CD4-positive, alpha-beta T cell (primary cell): ENCODE data around the gene SLFN12L. TPM values are rescaled to one million over a fixed set of nuclear protein-coding genes. Genes with fewer than 3 reads are reported as not detected.
"Not testable (repeated sequence)": the region's sequence is repeated elsewhere in the genome, so short reads cannot be mapped to it uniquely, and the experiment has no call there.

Source experiments
- ATAC-seq: fragments of 200-7000 bp; cut with Tn5 transposase; one replicate; pipeline ENCODE4 v1.10.0; 2022; ENCODE audit warnings: mild to moderate bottlenecking; ENCODE audit not compliant: poor library complexity
- CTCF ChIA-PET: fragments of 350-600 bp; sonication (Branson Sonifier 250); formaldehyde crosslinking; loops from one replicate; lab custom pipeline; 2021; ENCODE audit warnings: antibody characterized with exemption, inconsistent platforms; lab: Charles Lee
- POLR2A ChIA-PET: fragments of 350-600 bp; sonication (Branson Sonifier 250); formaldehyde crosslinking; loops from one replicate; lab custom pipeline; 2021; ENCODE audit warnings: antibody characterized with exemption, inconsistent platforms; lab: Charles Lee
- DNase-seq, 14 experiments: peaks; one replicate each; pipeline ENCODE4 v3.0.0-alpha.2; 2013 to 2020; ENCODE audit warnings: mixed read lengths in 2 of 14
- H3K27ac ChIP-seq, 2 donors: one replicate each; pipeline versions ENCODE4 v1.5.1 to v1.7.0; 2013; ENCODE audit warnings: low read length in 2 of 2, low read depth in 1 of 2, mild to moderate bottlenecking in 1 of 2
- H3K27me3 ChIP-seq, 2 experiments: 1 replicate in 1 of 2; 2 replicates in 1 of 2; pipeline versions ENCODE4 v1.6.1 to v1.7.0; 2013; ENCODE audit warnings: low read length in 2 of 2, control low read depth in 1 of 2, mild to moderate bottlenecking in 1 of 2, moderate library complexity in 1 of 2; ENCODE audit not compliant: insufficient read depth in 2 of 2, control insufficient read depth in 1 of 2
- H3K36me3 ChIP-seq: one replicate; pipeline ENCODE4 v1.6.1; 2013; ENCODE audit warnings: low read length, control low read depth; ENCODE audit not compliant: insufficient read depth
- H3K4me1 ChIP-seq: one replicate; pipeline ENCODE4 v1.6.1; 2013; ENCODE audit warnings: low read length, control low read depth; ENCODE audit not compliant: insufficient read depth
- H3K4me3 ChIP-seq: one replicate; pipeline ENCODE4 v1.5.1; 2013; ENCODE audit warnings: mild to moderate bottlenecking, low read length, moderate library complexity
- H3K9me3 ChIP-seq, 2 experiments: 1 replicate in 1 of 2; 2 replicates in 1 of 2; pipeline versions ENCODE4 v1.6.1 to v1.7.0; 2013; ENCODE audit warnings: low read length in 2 of 2, mild to moderate bottlenecking in 2 of 2, control low read depth in 1 of 2, moderate library complexity in 1 of 2; ENCODE audit not compliant: control insufficient read depth in 1 of 2, insufficient read depth in 1 of 2
- H3K27ac Mint-ChIP-seq: one replicate; pipeline ENCODE4 v1.8.0; 2020; ENCODE audit warnings: mixed read lengths
- H3K27me3 Mint-ChIP-seq: one replicate; pipeline ENCODE4 v1.8.0; 2021; ENCODE audit warnings: mixed read lengths
- H3K36me3 Mint-ChIP-seq: one replicate; pipeline ENCODE4 v1.8.0; 2021; ENCODE audit warnings: low read depth, mixed read lengths
- H3K4me1 Mint-ChIP-seq: one replicate; pipeline ENCODE4 v1.8.0; 2021; ENCODE audit warnings: low read depth, mixed read lengths
- H3K4me3 Mint-ChIP-seq: one replicate; pipeline ENCODE4 v1.8.0; 2020; ENCODE audit warnings: mild to moderate bottlenecking, mixed read lengths
- H3K9me3 Mint-ChIP-seq: one replicate; pipeline ENCODE4 v1.8.0; 2020; ENCODE audit warnings: mixed read lengths
- CTCF ChIP-seq: fragments of 200-600 bp; IDR thresholded peaks from one replicate; pipeline ENCODE4 v1.8.0; 2022; ENCODE audit warnings: antibody characterized with exemption, mild to moderate bottlenecking
- intact Hi-C, 2 experiments: fragments of 100-400 bp; cut with DNase I in 1 of 2; cut with micrococcal nuclease in 1 of 2; formaldehyde crosslinking; loops; one replicate each; pipeline versions ENCODE4 v1.15.1 to v1.9.0; 2023 to 2025; cut with DNase I, micrococcal nuclease
- total RNA-seq, 174 experiments: library from RNA in 2 of 174; stranded (reverse) in 2 of 174; gene quantifications; one replicate each; pipeline ENCODE4 v1.2.3 and lab custom pipeline; 2021 to 2026

SLFN12L gene
- total RNA-seq, 2 experiments from 2014 or later: 23.4 to 24.3 TPM

GRCh38 chr17:35534576-35535093 lies 2.8 kb downstream of the SLFN12L start:
- Mint-ChIP-seq H3K36me3 (peaks cover 15% of the 10 kb centered on the region), H3K27ac (peak overlapping the region; percentile 82)
- DNase-seq: no peak

GRCh38 chr17:35531160-35531559 lies 6.3 kb downstream of the SLFN12L start:
- H3K27me3 ChIP-seq: no peaks in the 10 kb centered on the region
- peak in 2 of 14 experiments; percentile 37 to 59 for DNase-seq
- ATAC-seq: peak; percentile 34
- no peak for TF ChIP-seq CTCF
- peak overlapping the region in 1 of 2 donors; percentile 11 for H3K27ac ChIP-seq
- ChIA-PET POLR2A (interaction anchor here (0.6 to 2.0 kb wide), 6 partner anchors 43 to 317 kb away, joined by 3 to 12 read pairs (median 4); partner anchors contain the start of gene SLFN11), CTCF (interaction anchor here (2.1 kb wide), 1 partner anchor 218 kb away, joined by 12 read pairs; no protein-coding TSS in a partner anchor)
- Mint-ChIP-seq H3K4me1 (peaks cover 64% of the 10 kb centered on the region), H3K27me3 (no peaks in the 10 kb centered on the region), H3K27ac (peak overlapping the region; percentile 80), H3K36me3 (peaks cover 44% of the 10 kb centered on the region), H3K4me3 (peak overlapping the region; percentile 21), H3K9me3 (no peaks in the 10 kb centered on the region)
- intact Hi-C loops: loop anchor here in 1 of 2 experiments (5.0 kb wide), 1 partner anchor 99 kb away; the partner anchor contains the start of gene SLFN12
- peaks cover 37% of the 10 kb centered on the region for H3K4me1 ChIP-seq
- peak overlapping the region; percentile 2 for H3K4me3 ChIP-seq
- no peaks in the 10 kb centered on the region for H3K9me3 ChIP-seq
- no peaks in the 10 kb centered on the region for H3K36me3 ChIP-seq

More at GRCh38 chr17:35534576-35535093, 2.8 kb downstream of the SLFN12L start:
- Histone ChIP-seq H3K27ac (peak overlapping the region; percentile 58 to 86), H3K4me3 (peak overlapping the region; percentile 61), H3K9me3 (no peaks in the 10 kb centered on the region), H3K27me3 (no peaks in the 10 kb centered on the region), H3K36me3 (no peaks in the 10 kb centered on the region), H3K4me1 (peaks cover 43% of the 10 kb centered on the region)
- Mint-ChIP-seq H3K4me3 (peak overlapping the region; percentile 91), H3K9me3 (no peaks in the 10 kb centered on the region), H3K4me1 (peaks cover 66% of the 10 kb centered on the region), H3K27me3 (no peaks in the 10 kb centered on the region)
- intact Hi-C loops: loop anchor here (5.0 kb wide), 4 partner anchors 47 to 213 kb away; partner anchors contain the start of genes SLFN11 (in 1 of the 2) and SLFN12 (in 1 of the 2)
- CTCF ChIA-PET: interaction anchor here (0.8 to 4.6 kb wide), 4 partner anchors 13 to 221 kb away, joined by 3 to 57 read pairs (median 6); no protein-coding TSS in a partner anchor
- TF ChIP-seq CTCF: no peak
- POLR2A ChIA-PET: interaction anchor here (0.8 to 8.1 kb wide), 12 partner anchors 13 to 374 kb away, joined by 3 to 153 read pairs (median 8); partner anchors contain the start of genes SLFN11, SLFN13 and SLFN5
- ATAC-seq: no peak

- TF ChIP-seq CTCF: no peak
- CTCF ChIA-PET: no interaction called here
- no peak overlapping the region for H3K27ac Mint-ChIP-seq
- H3K27ac ChIP-seq: no peak overlapping the region
- H3K9me3 ChIP-seq: no peaks in the 10 kb centered on the region
- H3K4me1 ChIP-seq: peaks cover 30% of the 10 kb centered on the region
- no peak overlapping the region for H3K4me3 ChIP-seq
- ATAC-seq (no peak), DNase-seq (peak in 2 of 14 experiments; percentile 57 to 58)
- H3K9me3 Mint-ChIP-seq: no peaks in the 10 kb centered on the region
- H3K36me3 ChIP-seq: no peaks in the 10 kb centered on the region
- no peaks in the 10 kb centered on the region for H3K27me3 ChIP-seq
- peaks cover 57% of the 10 kb centered on the region for H3K36me3 Mint-ChIP-seq
- H3K4me1 Mint-ChIP-seq: peaks cover 73% of the 10 kb centered on the region
- H3K27me3 Mint-ChIP-seq: no peaks in the 10 kb centered on the region
- intact Hi-C loops: loop anchor here in 1 of 2 experiments (5.0 kb wide), 1 partner anchor 98 kb away; the partner anchor contains the start of gene SLFN12
- no peak overlapping the region for H3K4me3 Mint-ChIP-seq
- POLR2A ChIA-PET: interaction anchor here (0.6 kb wide), 1 partner anchor 255 kb away, joined by 3 read pairs; no protein-coding TSS in a partner anchor
Observed at GRCh38 chr17:35529866-35530265, 7.6 kb downstream of the SLFN12L start.

- not testable (repeated sequence) for H3K27ac ChIP-seq, H3K27me3 Mint-ChIP-seq
Observed at GRCh38 chr17:35529326-35529725, 8.2 kb downstream of the SLFN12L start.

More at GRCh38 chr17:35529326-35529725, 8.2 kb downstream of the SLFN12L start:
- H3K9me3 Mint-ChIP-seq, intact Hi-C loops, H3K9me3 ChIP-seq, H3K4me3 Mint-ChIP-seq, CTCF ChIA-PET, H3K36me3 ChIP-seq, H3K4me3 ChIP-seq, H3K27me3 ChIP-seq, DNase-seq, ATAC-seq: not testable (repeated sequence)
- peak overlapping the region; percentile 73 for H3K27ac Mint-ChIP-seq
- H3K36me3 Mint-ChIP-seq: peaks cover 62% of the 10 kb centered on the region
- peaks cover 32% of the 10 kb centered on the region for H3K4me1 ChIP-seq
- H3K4me1 Mint-ChIP-seq: peaks cover 73% of the 10 kb centered on the region
- POLR2A ChIA-PET: interaction anchor here (0.6 kb wide), 1 partner anchor 255 kb away, joined by 3 read pairs; no protein-coding TSS in a partner anchor
